ENCODE measurements around the gene TPO. TPM values are rescaled to one million over a fixed set of nuclear protein-coding genes. Genes with fewer than 3 reads are reported as not detected.
A peak's percentile ranks its signal among the peaks of the same experiment; 100 is the strongest.
"Not testable (repeated sequence)": the region's sequence is repeated elsewhere in the genome, so short reads cannot be mapped to it uniquely, and the experiment has no call there.

The TPO gene
- total RNA-seq, 1 donor from 2014 or later: 52.5 TPM

GRCh38 chr2:1563084-1563857, 150.0 kb downstream of the TPO start:
- TF ChIP-seq CTCF (IDR thresholded peaks at IDR 0.05): no peak
- H3K36me3 ChIP-seq: no peaks in the 10 kb centered on the region
- H3K27ac ChIP-seq: no peak overlapping the region
- H3K4me3 ChIP-seq: no peak overlapping the region
- DNase-seq (ENCODE audit: low spot score in 2 of 2): no peak
- no peaks in the 10 kb centered on the region for H3K27me3 ChIP-seq
- H3K4me1 ChIP-seq: no peaks in the 10 kb centered on the region
- intact Hi-C loops (cut with DNase I): no loop called here
- H3K9me3 ChIP-seq: no peaks in the 10 kb centered on the region

- DNase-seq (ENCODE audit: low spot score in 2 of 2): no peak
- intact Hi-C loops (cut with DNase I): no loop called here
- Histone ChIP-seq H3K4me3 (no peak overlapping the region), H3K27ac (no peak overlapping the region), H3K36me3 (no peaks in the 10 kb centered on the region), H3K27me3 (no peaks in the 10 kb centered on the region), H3K9me3 (no peaks in the 10 kb centered on the region), H3K4me1 (no peaks in the 10 kb centered on the region)
- TF ChIP-seq CTCF (IDR thresholded peaks at IDR 0.05): no peak
These were observed 151.0 kb downstream of the TPO start for GRCh38 chr2:1563943-1564891.

GRCh38 chr2:1567556-1568344, 154.5 kb downstream of the TPO start:
- Histone ChIP-seq H3K27me3 (no peaks in the 10 kb centered on the region), H3K4me3 (no peak overlapping the region), H3K27ac (no peak overlapping the region), H3K9me3 (no peaks in the 10 kb centered on the region), H3K4me1 (no peaks in the 10 kb centered on the region), H3K36me3 (no peaks in the 10 kb centered on the region)
- TF ChIP-seq CTCF (IDR thresholded peaks at IDR 0.05): no peak
- intact Hi-C loops (cut with DNase I): no loop called here
- no peak for DNase-seq (ENCODE audit: low spot score in 2 of 2)

- H3K27me3 ChIP-seq; H3K27ac ChIP-seq; H3K36me3 ChIP-seq; H3K4me1 ChIP-seq; intact Hi-C loops (cut with DNase I); H3K9me3 ChIP-seq; H3K4me3 ChIP-seq: not testable (repeated sequence)
- DNase-seq (ENCODE audit: low spot score in 2 of 2): peak in 1 of 2 donors; percentile 42
These were observed 155.0 kb downstream of the TPO start for GRCh38 chr2:1568345-1568668.

- no peaks in the 10 kb centered on the region for H3K9me3 ChIP-seq
- intact Hi-C loops (cut with DNase I): no loop called here
- H3K4me1 ChIP-seq: no peaks in the 10 kb centered on the region
- no peaks in the 10 kb centered on the region for H3K36me3 ChIP-seq
- no peaks in the 10 kb centered on the region for H3K27me3 ChIP-seq
- H3K4me3 ChIP-seq: no peak overlapping the region
- H3K27ac ChIP-seq: no peak overlapping the region
- TF ChIP-seq CTCF (IDR thresholded peaks at IDR 0.05): no peak
- no peak for DNase-seq (ENCODE audit: low spot score in 2 of 2)
These were observed 156.7 kb downstream of the TPO start for GRCh38 chr2:1569879-1570450.
